Mucosa of gallbladder (tissue), 1 donor: ENCODE results near the gene PCNT. TPM values are rescaled to one million over a fixed set of nuclear protein-coding genes. Genes with fewer than 3 reads are reported as not detected.
A peak's percentile ranks its signal among the peaks of the same experiment; 100 is the strongest.

Experiments
- DNase-seq: peaks from one replicate; pipeline ENCODE4 v3.0.0-alpha.2; 2020; ENCODE audit warnings: low spot score
- total RNA-seq: library from RNA; stranded (reverse); gene quantifications from one replicate; pipeline ENCODE4 v1.2.1, GENCODE V29; 2021
- donor health status: DM: no; HTN: no; CAD: no.

The PCNT gene, protein sequence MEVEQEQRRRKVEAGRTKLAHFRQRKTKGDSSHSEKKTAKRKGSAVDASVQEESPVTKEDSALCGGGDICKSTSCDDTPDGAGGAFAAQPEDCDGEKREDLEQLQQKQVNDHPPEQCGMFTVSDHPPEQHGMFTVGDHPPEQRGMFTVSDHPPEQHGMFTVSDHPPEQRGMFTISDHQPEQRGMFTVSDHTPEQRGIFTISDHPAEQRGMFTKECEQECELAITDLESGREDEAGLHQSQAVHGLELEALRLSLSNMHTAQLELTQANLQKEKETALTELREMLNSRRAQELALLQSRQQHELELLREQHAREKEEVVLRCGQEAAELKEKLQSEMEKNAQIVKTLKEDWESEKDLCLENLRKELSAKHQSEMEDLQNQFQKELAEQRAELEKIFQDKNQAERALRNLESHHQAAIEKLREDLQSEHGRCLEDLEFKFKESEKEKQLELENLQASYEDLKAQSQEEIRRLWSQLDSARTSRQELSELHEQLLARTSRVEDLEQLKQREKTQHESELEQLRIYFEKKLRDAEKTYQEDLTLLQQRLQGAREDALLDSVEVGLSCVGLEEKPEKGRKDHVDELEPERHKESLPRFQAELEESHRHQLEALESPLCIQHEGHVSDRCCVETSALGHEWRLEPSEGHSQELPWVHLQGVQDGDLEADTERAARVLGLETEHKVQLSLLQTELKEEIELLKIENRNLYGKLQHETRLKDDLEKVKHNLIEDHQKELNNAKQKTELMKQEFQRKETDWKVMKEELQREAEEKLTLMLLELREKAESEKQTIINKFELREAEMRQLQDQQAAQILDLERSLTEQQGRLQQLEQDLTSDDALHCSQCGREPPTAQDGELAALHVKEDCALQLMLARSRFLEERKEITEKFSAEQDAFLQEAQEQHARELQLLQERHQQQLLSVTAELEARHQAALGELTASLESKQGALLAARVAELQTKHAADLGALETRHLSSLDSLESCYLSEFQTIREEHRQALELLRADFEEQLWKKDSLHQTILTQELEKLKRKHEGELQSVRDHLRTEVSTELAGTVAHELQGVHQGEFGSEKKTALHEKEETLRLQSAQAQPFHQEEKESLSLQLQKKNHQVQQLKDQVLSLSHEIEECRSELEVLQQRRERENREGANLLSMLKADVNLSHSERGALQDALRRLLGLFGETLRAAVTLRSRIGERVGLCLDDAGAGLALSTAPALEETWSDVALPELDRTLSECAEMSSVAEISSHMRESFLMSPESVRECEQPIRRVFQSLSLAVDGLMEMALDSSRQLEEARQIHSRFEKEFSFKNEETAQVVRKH (N-terminal part only)
- 31.0 TPM for total RNA-seq

DNA sequence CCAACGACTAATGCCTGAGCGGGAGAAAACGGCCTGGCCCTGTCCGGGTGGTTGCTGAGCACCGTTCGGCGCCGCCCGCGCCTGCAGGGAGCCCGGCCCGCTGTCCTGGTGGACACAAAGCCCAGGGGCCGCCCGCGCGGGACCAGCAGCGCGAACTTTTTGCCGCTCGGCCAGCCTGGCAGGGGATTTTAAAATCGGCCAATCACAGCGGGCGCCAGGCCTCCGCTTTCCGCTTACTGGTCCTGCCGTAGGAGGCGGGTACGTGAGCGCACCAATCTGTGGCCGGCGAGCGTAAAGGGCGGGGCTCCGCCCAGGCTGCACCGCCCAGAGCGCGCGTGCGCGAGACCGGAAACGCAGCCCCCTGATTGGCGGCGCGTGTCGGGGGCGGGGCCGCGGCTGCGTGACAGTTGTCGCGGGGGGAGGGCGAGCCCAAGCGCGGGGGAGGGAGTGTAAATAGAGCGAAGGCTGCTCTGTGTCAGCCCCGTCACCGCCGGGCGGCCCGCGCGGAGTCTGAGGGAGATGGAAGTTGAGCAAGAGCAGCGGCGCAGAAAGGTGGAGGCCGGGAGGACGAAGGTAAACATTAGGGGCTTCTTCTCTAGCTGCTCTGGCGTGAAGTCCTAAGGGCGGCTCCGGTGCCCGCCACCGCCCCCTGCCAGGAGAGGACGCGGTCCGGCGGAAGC is at the start of gene PCNT, which contains the start of gene C21orf58:
Gene PCNT, plus strand, starts transcription at position 447 of the 680 bp plus-strand sequence. Its CDS starts 73 bp downstream, at position 520.
Gene C21orf58, minus strand, starts transcription at position 161 of the 680 bp plus-strand sequence. CDS start 1,132 bp downstream, outside the sequence.
- DNase-seq = peak; percentile 98

DNA sequence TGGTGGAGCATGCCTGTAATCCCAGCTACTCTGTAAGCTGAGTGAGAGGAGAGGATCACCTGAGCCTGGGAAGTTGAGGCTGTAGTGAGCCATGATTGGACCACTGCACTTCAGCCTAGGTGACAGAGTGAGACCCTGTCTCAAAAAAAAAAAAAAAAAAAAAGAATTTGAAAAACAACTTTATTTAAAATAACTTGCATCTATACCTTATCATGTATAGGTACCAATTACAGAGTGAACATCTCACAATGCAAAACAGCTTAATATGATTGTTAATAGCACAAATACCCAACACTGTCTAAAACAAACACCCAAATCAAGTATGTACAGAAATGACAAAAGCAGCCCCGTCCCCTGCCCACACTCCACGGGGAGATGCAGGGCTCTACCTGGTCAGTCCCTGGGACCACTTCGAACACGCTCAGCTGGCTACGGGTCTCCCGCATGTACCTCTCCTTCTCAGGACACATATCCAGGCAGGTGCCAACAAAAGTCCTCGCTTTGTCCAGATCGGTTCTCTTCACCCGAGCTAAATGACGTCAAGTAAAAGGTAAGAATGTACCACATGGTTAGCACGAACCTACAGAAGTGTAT is 49.1 kb upstream of the PCNT start:
- DNase-seq = no peak

DNA sequence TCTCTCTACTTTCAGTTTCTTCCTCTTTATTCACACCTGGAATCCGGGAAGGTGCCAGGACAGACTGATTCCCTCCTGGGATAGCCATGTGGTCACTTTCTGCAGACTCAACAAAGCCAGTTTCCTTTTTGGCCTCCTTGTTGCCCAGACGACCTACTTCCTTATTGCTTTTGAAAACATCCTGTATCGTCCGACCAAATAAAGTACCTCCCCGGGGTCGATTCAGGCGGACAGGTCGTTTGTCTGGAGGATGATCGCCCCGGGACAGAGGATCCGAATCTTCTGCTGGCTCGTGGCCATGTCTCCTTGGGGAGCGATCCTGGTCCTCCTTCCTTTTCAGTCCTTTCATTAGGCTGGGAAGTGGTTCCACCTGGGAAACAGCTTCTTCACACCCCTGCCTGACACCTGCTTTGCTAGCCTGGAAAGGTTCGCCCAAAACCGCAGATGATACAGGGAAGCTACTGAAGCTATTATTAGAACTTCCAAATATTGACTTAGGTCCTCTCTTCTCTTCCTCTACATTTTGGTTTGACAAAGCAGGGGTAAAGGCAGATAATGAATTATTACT is 39.8 kb upstream of the PCNT start:
- no peak for DNase-seq

DNA sequence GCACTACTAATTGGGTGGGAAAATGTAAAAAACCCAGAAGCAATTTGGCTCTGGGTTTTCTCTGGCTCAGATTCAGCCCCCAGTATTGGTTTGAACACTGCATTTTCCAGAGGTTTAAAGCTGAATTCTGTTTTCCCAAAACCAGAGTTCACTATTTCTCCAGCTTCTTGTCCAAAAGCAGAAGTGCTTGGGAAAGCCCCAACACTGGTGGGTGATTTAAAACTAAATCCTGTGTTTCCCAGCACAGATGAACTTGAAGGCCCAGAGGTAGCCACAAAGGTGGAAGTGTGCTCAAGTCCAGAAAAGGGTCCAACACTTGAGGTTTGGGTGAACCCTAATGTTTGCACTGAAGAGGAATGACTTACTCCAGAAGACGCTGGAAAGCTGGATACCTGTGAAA is 39.2 kb upstream of the PCNT start:
- DNase-seq = no peak

DNA sequence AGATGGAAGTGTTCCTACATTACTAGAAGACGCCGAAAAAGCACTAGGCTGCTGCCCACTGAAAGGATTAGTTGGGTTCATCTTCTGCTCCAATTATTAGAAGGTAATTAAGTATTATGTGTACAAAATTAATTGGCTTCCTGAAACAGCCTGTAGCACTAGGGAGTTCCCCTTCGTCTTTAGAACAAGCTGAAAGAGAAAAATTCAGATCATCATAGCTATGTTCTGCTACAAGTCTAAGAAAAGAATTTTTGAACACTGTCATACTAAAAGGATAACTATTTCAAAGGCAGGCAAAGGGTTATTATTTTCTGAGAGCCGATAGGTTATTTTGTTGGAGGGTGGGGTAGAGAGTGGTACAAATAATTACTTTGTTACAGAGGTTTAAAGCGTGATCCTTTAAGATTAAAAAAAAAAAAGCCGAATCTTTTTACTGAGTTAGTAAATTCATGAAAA is 38.7 kb upstream of the PCNT start, which contains the start of gene MCM3AP:
Gene MCM3AP, minus strand, starts transcription at position 406 of the 456 bp plus-strand sequence. Its CDS starts 325 bp downstream, at position 81.
- no peak for DNase-seq

DNA sequence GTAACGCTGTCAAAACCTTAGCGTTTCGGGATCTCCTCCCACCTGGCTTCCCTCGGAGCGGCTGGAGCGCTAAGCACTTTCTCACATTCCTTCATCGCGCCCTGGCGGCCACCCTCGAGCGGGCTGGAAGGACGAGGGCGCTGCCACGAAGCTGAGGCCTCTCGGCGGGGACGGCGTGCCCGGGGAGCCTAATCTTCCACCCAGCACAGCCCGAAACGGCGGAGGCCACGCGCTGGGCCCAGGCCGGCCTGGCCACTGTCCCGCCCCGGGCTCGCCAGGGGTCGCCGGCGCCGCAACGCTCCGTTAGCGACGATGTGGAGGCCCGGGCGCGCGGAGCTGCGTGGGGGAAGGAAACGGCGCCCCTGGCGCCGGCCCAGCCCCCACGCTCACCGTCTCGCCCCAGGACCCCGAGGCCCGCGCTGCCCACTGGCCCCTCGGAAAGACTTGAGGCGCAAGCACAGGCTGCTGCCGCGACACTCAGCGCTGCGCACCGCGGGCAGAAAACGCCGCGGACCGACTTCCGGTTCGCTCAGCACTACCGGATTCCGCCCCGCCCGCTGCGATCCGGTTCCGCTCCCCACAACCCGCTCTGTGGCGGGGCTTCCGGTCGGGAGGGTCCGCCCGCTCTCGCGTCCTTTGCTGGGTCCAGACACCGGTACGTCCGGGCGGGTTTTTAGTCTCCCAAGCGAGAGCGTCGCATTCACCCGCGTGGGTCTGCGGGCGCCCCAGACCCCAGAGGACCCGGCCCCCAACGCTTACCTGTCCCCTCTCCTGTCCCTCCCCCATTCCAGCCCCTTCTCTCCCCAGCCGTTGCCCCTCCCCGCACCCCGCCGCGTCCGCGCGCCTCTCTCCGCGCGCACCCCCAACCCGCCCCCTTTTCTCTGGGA is 38.0 kb upstream of the PCNT start, which contains the start of gene YBEY:
Gene YBEY, plus strand, starts transcription at position 582 of the 887 bp plus-strand sequence. CDS start 572 bp downstream, outside the sequence.
- DNase-seq = peak; percentile 87

DNA sequence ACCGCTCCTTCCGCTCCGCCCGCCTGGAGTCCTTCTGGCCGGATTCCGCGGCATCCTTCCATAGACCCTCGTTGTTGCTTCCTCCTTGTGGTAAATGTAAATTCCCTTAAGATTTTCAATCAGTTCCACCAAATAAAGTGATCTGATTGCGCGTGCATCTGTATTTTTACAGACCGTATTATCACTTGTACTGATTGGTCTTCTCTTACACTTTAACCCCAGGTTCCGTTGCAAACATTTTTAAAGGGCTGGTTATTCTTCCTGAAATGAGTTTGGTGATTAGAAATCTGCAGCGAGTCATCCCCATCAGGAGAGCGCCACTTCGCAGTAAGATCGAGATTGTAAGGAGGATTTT is 37.3 kb upstream of the PCNT start:
- DNase-seq = no peak

DNA sequence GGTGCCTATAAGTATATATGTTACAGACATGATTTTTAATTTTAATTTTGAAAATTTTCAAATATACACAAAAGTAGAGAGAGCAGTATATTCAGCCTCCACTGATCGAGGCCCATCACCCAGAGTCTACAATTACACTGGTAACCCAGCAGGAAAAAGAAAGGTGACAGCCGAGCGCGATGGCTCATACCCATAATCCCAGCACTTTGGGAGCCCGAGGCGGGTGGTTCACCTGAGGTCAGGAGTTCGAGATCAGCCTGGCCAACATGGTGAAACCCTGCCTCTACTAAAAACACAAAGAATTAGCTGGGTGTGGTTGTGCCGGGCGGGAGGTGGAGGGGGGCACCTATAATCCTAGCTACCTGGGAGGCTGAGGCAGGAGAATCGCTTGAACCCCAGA is 36.4 kb upstream of the PCNT start:
- DNase-seq = no peak

DNA sequence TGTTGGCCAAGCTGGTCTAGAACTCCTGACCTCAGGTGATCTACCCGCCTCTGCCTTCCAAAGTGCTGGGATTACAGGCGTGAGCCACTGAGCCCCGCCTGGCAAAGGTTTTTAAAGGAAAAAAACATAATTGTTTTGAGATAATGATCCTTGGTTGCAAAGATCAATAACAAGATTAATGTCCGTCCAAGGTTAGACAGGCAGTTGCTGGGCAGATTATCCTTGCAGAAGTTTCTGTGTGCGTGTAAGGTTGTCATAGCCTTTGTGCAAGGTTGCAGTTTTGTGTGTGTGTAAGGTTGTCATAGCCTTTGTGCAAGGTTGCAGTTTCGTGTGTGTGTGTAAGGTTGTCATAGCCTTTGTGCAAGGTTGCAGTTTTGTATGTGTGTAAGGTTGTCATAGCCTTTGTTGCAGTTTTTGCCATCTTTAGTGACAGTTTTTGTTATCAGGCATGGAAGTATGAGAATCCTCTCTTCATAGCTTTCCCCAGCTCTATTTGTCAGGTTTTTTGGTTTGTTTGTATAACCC is 34.2 kb upstream of the PCNT start:
- no peak for DNase-seq

DNA sequence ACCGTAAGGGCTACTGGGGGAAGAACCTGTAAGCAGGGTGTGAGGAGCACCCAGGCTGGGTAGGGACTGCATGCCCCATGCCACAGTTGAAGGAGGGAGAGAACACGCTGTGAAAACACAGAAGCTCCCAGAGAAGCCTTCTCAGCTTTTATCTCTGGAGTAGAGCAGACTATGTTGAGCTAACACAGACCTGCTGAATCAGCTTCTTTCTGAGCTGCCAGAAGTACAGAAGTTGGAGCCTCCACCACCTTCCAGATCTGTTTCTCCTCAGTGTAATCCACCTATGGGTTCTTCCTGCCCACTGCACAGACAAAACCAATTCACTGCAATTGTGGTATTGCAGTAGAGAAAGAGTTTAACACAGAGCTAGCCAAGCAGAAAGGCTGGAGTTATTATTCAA is 32.4 kb upstream of the PCNT start:
- no peak for DNase-seq

DNA sequence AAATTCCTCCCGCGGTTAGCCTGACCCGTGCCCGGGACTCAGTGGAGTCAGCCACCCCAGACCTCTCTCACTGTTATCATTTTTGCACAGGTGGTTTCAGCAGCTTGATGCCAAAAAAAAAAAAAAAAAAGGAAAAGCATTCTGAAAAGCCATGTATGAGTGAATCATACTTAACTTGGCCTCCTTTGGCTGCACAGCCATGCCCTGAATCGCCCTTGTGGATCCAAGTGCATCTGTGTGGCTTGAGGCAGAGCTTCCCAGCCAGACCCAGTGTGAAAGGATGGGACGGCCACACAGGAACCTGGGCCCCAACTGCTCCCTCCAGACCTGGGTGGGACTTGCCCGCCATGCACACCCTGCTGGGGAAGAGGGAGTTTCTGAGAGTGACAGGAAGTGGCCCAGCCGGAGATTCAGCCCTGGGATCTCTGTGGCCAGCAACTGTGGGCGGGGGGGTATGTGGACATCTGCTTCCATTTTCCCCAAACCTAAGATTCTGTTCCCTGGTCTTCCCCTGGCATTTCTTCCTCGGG is 29.2 kb upstream of the PCNT start:
- DNase-seq = no peak

DNA sequence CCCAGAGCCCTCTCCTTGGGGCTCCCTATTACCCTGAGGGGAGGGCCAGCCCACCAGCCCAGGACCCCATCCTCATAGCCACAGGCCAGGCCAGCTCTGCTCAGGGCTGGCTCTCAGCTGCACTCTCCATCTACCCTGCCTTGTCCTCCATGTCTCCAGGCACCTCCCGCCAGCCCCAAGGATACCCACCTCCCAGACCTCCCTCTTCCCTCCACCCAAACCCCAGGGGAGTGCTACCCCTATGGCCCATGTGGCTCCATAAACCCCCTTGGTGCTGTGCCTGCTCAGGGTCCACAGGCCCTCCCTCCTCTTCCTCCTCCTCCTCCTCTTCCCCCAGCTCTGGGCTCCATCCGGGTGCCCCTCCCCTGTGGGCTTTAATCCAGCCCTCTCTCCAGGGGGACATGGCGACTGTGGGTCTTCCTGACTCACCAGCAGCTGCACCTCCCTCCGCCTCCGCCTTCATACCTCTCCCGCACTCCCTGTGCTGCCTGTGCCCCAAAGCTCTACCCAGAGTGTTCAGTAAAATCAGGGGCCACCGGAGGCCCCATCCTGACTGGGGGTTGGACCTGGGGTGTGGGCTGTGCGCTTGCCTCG is 28.7 kb upstream of the PCNT start:
- DNase-seq = no peak

DNA sequence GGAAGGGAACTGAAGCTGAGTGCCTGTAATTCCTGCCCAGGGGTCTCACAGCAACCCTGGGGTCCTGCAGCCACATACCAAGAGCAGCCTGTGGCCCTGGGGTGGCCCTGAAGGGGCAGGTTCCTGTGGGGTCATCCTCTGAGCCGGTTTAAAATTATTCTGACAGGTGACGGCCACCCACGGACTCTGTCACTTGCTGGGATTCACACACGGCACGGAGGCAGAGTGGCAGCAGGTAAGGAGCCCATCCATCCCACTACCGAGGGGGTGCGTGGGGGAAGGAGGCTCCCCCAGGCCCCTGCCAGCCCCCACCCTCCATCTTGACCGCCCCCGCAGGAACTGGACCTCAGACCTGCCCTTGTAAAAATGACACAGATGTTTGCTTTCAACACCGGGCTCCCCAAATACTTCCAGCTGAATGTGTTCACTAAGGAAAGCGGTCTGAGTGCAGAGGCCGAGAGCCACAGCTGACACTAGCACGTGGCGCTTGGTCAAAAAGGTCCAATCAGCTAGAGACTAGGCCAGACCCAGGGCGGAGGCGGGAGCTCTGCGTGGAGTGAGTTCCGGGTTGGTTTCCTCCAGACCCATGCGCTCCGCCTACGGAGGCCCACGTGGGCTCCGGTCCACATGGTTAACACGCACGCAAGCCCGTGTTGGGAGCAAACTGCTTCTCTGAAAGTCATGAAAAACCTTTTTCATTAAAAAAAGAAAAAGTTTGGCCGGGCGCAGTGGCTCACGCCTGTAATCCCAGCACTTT is 27.8 kb upstream of the PCNT start:
- peak; percentile 78 for DNase-seq

DNA sequence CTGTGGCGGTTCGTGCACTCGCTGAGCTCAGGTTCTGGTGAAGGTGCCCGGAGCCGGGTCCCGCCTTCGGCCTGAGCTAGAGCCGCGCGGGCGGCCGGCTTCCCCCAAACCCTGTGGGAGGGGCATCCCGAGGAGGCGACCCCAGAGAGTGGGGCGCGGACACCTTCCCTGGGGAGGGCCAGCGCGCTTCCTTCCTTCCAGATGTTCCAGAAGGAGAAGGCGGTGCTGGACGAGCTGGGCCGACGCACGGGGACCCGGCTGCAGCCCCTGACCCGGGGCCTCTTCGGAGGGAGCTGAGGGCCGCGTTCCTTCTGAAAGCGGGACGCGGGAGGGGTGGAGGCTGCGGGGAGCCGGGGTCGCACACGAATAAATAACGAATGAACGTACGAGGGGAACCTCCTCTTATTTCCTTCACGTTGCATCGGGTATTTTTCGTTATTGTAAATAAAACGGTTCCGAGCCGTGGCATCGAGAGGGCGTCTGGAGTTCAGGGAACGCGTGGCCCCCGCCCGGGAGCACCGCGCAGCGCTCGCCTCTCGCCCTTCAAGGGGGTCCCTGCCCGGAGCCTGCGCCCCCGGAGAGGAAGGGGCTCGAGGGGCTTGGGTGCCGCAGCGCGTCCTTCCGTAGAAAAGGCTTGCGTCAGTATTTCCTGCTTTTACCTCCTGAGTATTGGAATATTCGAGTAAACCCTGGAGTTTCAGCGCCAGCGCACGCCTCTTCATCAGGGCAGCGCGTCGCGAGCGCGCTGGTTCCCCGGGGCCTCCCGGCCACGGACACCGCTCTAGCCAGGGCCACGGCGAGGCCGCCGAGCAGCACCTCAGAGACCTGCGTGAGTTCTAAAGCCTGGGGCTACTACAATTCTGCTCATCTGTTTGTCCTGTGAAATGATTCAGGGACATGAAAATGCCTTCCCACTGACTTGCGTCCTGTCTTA is 26.4 kb upstream of the PCNT start:
- no peak for DNase-seq

DNA sequence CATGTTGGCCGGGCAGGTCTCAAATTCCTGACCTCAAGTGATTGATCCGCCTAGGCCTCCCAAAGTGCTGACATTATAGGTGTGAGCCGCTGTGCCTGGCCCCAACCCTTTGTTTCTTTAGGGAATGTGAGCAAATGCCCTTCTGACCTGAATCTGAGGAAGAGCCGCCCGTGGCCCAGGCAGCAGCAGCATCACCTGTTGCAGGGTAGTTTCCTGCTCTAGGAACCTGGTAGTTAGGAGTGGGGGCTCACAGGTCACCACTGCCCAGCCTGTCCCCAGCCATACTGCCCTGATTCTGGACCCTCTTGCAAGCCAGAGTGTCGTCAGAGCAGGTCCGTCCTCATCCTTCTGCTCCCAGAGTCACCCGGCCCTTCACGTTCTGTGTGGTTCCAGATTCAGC is 24.8 kb upstream of the PCNT start:
- DNase-seq = no peak

DNA sequence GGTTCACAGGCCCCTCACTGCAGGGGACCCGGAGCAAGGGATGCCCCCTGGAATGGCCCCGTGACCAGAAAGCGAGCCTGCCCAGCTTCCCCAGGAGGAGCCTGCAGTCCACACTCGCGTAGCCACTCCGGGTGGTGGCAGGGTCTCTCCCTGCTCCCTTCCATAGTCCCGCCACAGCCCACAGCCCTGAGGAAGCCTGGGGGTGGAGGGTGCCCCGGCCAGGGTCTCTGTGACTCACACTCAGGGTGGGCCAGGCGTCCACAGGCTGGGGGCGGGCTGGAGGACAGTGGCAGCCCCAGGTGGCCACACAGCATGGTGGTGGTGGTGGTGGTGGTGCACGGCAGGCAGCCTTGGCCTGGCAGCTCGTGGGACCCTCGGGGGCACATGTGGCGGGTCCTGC is 22.2 kb upstream of the PCNT start:
- no peak for DNase-seq
